ENCODE measurements around the gene RNF2.

Gene RNF2

GRCh38 chr1:185017338-185017737 is 28.0 kb upstream of the RNF2 start:
- H3K4me3 ChIP-seq (ENCODE audit: low read depth, low read length): no peak overlapping the region
- TF ChIP-seq, protein P1, sequence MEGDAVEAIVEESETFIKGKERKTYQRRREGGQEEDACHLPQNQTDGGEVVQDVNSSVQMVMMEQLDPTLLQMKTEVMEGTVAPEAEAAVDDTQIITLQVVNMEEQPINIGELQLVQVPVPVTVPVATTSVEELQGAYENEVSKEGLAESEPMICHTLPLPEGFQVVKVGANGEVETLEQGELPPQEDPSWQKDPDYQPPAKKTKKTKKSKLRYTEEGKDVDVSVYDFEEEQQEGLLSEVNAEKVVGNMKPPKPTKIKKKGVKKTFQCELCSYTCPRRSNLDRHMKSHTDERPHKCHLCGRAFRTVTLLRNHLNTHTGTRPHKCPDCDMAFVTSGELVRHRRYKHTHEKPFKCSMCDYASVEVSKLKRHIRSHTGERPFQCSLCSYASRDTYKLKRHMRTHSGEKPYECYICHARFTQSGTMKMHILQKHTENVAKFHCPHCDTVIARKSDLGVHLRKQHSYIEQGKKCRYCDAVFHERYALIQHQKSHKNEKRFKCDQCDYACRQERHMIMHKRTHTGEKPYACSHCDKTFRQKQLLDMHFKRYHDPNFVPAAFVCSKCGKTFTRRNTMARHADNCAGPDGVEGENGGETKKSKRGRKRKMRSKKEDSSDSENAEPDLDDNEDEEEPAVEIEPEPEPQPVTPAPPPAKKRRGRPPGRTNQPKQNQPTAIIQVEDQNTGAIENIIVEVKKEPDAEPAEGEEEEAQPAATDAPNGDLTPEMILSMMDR (IDR thresholded peaks at IDR 0.05; ENCODE audit: borderline replicate concordance, insufficient read depth, low read depth, low read length): no peak

- TF ChIP-seq, protein P1 (IDR thresholded peaks at IDR 0.05; ENCODE audit: borderline replicate concordance, insufficient read depth, low read depth, low read length): no peak
- no peak overlapping the region for H3K4me3 ChIP-seq (ENCODE audit: low read depth, low read length)
Measured at GRCh38 chr1:185017966-185018365, 27.4 kb upstream of the RNF2 start.

DNA sequence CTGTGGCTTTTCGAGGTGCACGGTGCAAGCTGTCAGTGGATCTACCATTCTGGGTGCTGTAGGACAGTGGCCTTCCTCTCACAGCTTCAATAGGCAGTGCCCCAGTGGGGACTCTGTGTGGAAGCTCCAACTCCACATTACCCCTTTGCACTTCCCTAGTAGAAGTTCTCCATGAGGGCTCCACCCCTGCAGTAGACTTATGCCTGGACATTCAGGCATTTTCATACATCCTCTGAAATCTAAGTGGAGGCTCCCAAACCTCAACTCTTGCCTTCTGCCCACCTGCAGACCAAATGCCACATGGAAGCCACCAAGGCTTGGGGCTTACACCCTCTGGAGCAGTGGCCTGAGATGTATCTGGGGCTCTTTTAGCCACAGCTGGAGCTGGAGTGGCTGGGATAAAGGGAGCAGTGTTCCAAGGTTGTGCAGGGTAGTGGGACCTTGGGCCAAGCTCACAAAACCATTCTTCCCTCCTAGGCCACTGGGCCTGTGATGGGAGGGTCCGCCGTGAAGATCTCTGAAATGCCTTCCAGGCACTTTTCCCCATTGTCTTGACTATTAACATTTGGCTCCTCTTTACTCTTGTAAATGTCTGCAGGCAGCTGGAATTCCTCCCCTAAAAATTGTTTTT is 18.0 kb upstream of the RNF2 start:
- TF ChIP-seq, protein P1 (IDR thresholded peaks at IDR 0.05; ENCODE audit: borderline replicate concordance, insufficient read depth, low read depth, low read length): no peak

DNA sequence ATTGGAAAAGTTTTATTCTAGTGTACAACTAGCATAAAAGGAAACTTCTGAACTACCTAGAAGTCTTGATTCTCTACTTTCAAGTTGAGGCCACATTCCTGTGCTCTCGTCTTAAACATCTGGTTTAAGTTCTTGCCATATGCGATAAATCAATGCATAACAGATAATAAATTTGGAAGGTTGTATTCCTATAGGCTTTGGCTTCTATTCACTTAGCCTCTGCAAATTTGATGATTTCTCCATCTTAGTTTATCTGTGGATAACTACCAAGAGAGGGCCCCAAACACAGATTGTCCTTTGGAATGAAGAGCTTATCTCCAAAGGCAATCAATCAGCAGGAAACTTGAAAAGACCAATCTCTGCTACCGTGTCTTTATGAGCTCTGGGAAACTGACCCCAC is 11.7 kb upstream of the RNF2 start:
- TF ChIP-seq, protein P1 (IDR thresholded peaks at IDR 0.05; ENCODE audit: borderline replicate concordance, insufficient read depth, low read depth, low read length): no peak
- H3K4me3 ChIP-seq (ENCODE audit: low read depth, low read length): no peak overlapping the region

More for the DNA sequence above, 18.0 kb upstream of the RNF2 start:
- no peak overlapping the region for H3K4me3 ChIP-seq (ENCODE audit: low read depth, low read length)

DNA sequence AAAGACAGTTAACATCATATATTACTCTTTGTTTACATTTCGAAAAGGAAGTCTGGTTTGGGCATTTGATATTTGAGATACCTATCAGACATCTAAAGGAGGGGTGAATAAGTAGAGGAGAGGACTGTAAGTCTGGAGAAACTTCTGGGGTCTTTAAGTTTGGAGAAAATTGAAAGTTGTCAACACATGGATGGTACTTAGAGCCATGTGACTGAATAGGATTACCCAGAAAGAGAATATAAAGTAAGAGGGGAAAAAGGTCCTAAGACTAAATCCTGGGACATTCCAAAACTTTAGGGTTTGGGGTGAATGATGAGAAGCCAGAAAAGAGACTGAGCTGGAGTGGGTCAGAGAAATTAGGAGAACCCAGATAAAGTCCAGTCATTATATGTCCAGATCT is 10.1 kb upstream of the RNF2 start:
- no peak overlapping the region for H3K4me3 ChIP-seq (ENCODE audit: low read depth, low read length)
- TF ChIP-seq, protein P1 (IDR thresholded peaks at IDR 0.05; ENCODE audit: borderline replicate concordance, insufficient read depth, low read depth, low read length): no peak

- TF ChIP-seq, protein P1 (IDR thresholded peaks at IDR 0.05; ENCODE audit: borderline replicate concordance, insufficient read depth, low read depth, low read length): no peak
- no peak overlapping the region for H3K4me3 ChIP-seq (ENCODE audit: low read depth, low read length)
Measured at GRCh38 chr1:185038813-185039376, 6.5 kb upstream of the RNF2 start.

DNA sequence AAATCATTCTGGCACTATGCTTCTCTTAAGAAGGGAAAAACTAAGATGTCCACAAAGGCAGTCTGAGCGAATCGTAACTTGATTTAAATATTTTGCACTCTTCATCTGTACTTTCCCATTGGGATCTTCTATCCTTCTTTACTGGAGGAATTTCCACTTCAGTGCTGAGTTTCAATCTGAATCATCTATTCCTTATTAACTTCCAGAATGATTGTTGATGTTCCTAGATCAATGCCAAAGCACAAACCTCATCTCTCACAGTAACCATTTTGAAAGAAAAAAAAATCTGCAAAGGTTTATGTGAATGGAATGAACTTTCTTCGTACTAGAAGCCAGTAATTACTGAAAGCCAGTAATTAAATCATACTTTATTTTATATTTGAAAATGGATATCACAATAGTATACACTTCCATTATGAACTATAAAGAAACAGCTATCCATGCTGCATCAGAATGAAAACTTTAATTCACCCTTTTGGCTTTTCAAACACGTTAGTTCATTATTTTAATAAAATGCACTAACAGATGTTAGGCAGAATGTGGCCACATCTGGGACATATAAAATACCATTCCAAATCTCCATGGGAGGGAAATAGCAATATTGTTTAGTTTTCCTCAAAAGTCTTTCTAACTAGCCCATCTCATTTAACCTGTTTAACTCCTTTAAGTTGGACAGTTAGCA is 5.5 kb upstream of the RNF2 start:
- H3K4me3 ChIP-seq (ENCODE audit: low read depth, low read length): no peak overlapping the region
- TF ChIP-seq, protein P1 (IDR thresholded peaks at IDR 0.05; ENCODE audit: borderline replicate concordance, insufficient read depth, low read depth, low read length): no peak

All from GM12875 (cell line).